ENCODE data around the gene RIBC2.

The RIBC2 gene

DNA sequence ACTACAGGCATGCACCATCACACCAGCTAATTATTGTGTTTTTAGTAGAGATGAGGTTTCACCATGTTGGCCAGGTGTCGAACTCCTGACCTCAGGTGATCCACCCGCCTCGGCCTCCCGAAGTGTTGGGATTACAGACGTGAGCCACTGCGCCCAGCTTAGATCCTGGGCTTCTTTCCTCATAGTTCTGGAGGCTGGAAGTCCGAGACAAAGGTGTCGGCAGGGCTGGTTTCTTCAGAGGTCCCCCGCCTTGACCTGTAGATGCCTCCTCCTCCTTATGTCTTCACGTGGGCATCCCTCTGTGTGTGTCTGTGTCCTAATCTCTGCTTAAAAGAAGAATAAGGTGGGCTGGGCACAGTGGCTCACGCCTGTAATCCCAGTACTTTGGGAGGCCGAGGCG is 45.0 kb downstream of the RIBC2 start:
- Histone ChIP-seq H3K27me3 (ENCODE audit: control insufficient read depth in 3 of 3, insufficient read depth in 3 of 3, low read depth in 1 of 3, low read length in 3 of 3) (peaks cover 0 to 28% (median 0%) of the 10 kb centered on the region in 3 experiments), H3K4me1 (ENCODE audit: control insufficient read depth in 2 of 2, insufficient read depth in 1 of 2, low read depth in 1 of 2, low read length in 2 of 2) (peaks cover 0 to 2% of the 10 kb centered on the region in 2 donors), H2BK5ac (ENCODE audit: low read length) (no peak overlapping the region), H3K4me3 (ENCODE audit: low read length in 2 of 2) (no peak overlapping the region), H4K91ac (ENCODE audit: low read depth, low read length, poor library complexity) (no peak overlapping the region), H3K14ac (ENCODE audit: low read length) (no peak overlapping the region), H3K4me2 (ENCODE audit: insufficient read depth, low read length, poor library complexity, severe bottlenecking) (no peak overlapping the region), H4K8ac (ENCODE audit: low read depth, low read length) (no peak overlapping the region), H2AFZ (ENCODE audit: low read length) (no peak overlapping the region), H3K9ac (ENCODE audit: low read depth, low read length, poor library complexity) (no peak overlapping the region), H2AK5ac (ENCODE audit: low read depth, low read length) (no peak overlapping the region), H2BK15ac (ENCODE audit: low read length) (no peak overlapping the region), H3K4ac (ENCODE audit: low read length) (no peak overlapping the region), H3K27ac (replicated peaks; ENCODE audit: low read length) (no peak overlapping the region), H3K79me1 (ENCODE audit: low read depth, low read length) (no peaks in the 10 kb centered on the region), H2BK12ac (ENCODE audit: low read length) (no peak overlapping the region), H3K18ac (ENCODE audit: low read length) (no peak overlapping the region), H2BK120ac (ENCODE audit: low read depth, low read length) (no peak overlapping the region), H3K36me3 (replicated peaks in 1 of 2; ENCODE audit: control insufficient read depth in 2 of 2, insufficient read depth in 2 of 2, low read length in 2 of 2) (no peaks in the 10 kb centered on the region), H3K23ac (ENCODE audit: low read depth, low read length, poor library complexity) (no peak overlapping the region), H3K9me3 (replicated peaks in 1 of 2; ENCODE audit: control insufficient read depth in 2 of 2, insufficient read depth in 1 of 2, low read depth in 1 of 2, low read length in 2 of 2) (no peaks in the 10 kb centered on the region)
- DNase-seq (ENCODE audit: low spot score), result no peak
- WGBS, 2 donors (ENCODE audit: extremely low coverage in 2 of 2, insufficient read length in 2 of 2, insufficient replicate concordance in 1 of 2), result no CpG with 5 or more reads among the region's 13 CpGs

DNA sequence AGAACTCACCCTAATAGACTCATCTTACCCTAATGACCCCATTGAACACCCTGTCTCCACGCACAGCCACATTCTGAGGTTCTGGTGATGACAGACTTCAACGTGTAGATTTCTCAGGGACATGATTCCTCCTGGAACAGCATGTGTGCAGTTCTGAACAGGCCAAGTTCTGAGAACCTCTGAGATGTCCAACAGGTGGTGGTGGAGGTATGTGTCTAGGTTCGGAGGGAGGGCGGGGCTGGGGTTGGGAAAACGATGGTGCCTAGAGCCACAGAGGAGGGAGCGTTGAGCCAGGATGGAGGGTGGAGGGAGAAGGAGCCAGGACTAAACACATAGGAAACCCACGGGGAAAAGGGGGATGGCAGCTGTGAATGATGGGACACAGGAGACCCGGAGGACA is 45.7 kb downstream of the RIBC2 start:
- Histone ChIP-seq H2BK15ac (ENCODE audit: low read length) (no peak overlapping the region), H2AFZ (ENCODE audit: low read length) (no peak overlapping the region), H3K4me1 (ENCODE audit: control insufficient read depth in 2 of 2, insufficient read depth in 1 of 2, low read depth in 1 of 2, low read length in 2 of 2) (peaks cover 0 to 2% of the 10 kb centered on the region in 2 donors), H3K79me1 (ENCODE audit: low read depth, low read length) (no peaks in the 10 kb centered on the region), H3K4ac (ENCODE audit: low read length) (no peak overlapping the region), H2AK5ac (ENCODE audit: low read depth, low read length) (no peak overlapping the region), H3K4me2 (ENCODE audit: insufficient read depth, low read length, poor library complexity, severe bottlenecking) (no peak overlapping the region), H3K27me3 (ENCODE audit: control insufficient read depth in 3 of 3, insufficient read depth in 3 of 3, low read depth in 1 of 3, low read length in 3 of 3) (peaks cover 0 to 21% (median 0%) of the 10 kb centered on the region in 3 experiments), H2BK5ac (ENCODE audit: low read length) (no peak overlapping the region), H4K8ac (ENCODE audit: low read depth, low read length) (no peak overlapping the region), H4K91ac (ENCODE audit: low read depth, low read length, poor library complexity) (no peak overlapping the region), H3K18ac (ENCODE audit: low read length) (no peak overlapping the region), H3K14ac (ENCODE audit: low read length) (no peak overlapping the region), H2BK120ac (ENCODE audit: low read depth, low read length) (no peak overlapping the region), H3K9ac (ENCODE audit: low read depth, low read length, poor library complexity) (no peak overlapping the region), H3K4me3 (ENCODE audit: low read length in 2 of 2) (no peak overlapping the region), H3K23ac (ENCODE audit: low read depth, low read length, poor library complexity) (no peak overlapping the region), H2BK12ac (ENCODE audit: low read length) (no peak overlapping the region), H3K36me3 (replicated peaks in 1 of 2; ENCODE audit: control insufficient read depth in 2 of 2, insufficient read depth in 2 of 2, low read length in 2 of 2) (no peaks in the 10 kb centered on the region), H3K9me3 (replicated peaks in 1 of 2; ENCODE audit: control insufficient read depth in 2 of 2, insufficient read depth in 1 of 2, low read depth in 1 of 2, low read length in 2 of 2) (peaks cover 0 to 4% of the 10 kb centered on the region in 2 donors), H3K27ac (replicated peaks; ENCODE audit: low read length) (no peak overlapping the region)
- DNase-seq (ENCODE audit: low spot score), result no peak
- WGBS, 2 donors (ENCODE audit: extremely low coverage in 2 of 2, insufficient read length in 2 of 2, insufficient replicate concordance in 1 of 2), result no CpG with 5 or more reads among the region's 8 CpGs

DNA sequence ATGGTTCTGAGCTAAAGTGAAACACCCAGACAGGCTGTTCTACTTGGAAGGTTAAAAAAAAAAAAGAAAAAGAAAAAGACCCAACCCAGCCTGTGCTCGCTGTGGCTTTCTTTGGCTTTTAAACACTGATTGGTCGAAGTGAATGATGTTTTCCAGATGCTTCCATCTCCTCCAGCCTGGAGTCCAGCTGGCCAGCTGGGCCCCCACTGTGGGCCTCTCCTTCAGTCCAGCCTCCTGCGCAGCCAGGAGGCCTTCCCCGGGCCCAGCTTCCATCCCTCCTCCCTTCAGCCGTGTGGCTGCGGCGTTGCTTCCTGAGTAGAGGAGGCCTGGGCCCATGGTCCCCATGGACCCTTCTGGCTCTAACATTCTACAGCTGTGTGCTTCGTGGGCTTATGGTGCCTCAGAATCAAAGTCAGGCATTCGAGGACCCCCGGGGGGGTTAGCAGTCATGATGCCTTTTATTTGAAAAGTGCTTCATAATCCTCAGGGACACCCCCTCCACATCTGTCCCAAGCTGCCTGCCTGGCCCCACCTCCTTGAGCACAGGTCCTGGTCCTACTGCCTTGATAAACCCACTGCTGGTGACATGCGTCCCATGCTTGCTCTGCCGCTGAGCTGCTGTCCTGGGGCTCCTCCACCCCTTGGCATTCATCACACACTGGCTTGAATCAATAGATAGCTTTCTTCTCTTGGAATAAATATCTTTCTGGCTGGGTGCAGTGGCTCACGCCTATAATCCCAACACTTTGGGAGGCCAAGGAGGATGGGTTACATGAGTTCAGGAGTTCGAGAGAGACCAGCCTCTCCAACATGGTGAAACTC is 47.0 kb downstream of the RIBC2 start:
- no peak overlapping the region for H3K4me2 ChIP-seq (ENCODE audit: insufficient read depth, low read length, poor library complexity, severe bottlenecking)
- no peak overlapping the region for H3K27ac ChIP-seq (replicated peaks; ENCODE audit: low read length)
- no peak overlapping the region for H2BK15ac ChIP-seq (ENCODE audit: low read length)
- peaks cover 0 to 2% of the 10 kb centered on the region in 2 donors for H3K4me1 ChIP-seq (ENCODE audit: control insufficient read depth in 2 of 2, insufficient read depth in 1 of 2, low read depth in 1 of 2, low read length in 2 of 2)
- H3K14ac ChIP-seq (ENCODE audit: low read length), result no peak overlapping the region
- H2AFZ ChIP-seq (ENCODE audit: low read length), result no peak overlapping the region
- H3K4me3 ChIP-seq (ENCODE audit: low read length in 2 of 2), result no peak overlapping the region
- no CpG with 5 or more reads among the region's 14 CpGs for WGBS, 2 donors (ENCODE audit: extremely low coverage in 2 of 2, insufficient read length in 2 of 2, insufficient replicate concordance in 1 of 2)
- no peak overlapping the region for H2BK5ac ChIP-seq (ENCODE audit: low read length)
- no peak overlapping the region for H2AK5ac ChIP-seq (ENCODE audit: low read depth, low read length)
- H3K23ac ChIP-seq (ENCODE audit: low read depth, low read length, poor library complexity), result no peak overlapping the region
- no peak overlapping the region for H4K91ac ChIP-seq (ENCODE audit: low read depth, low read length, poor library complexity)
- no peak overlapping the region for H4K8ac ChIP-seq (ENCODE audit: low read depth, low read length)
- H3K27me3 ChIP-seq (ENCODE audit: control insufficient read depth in 3 of 3, insufficient read depth in 3 of 3, low read depth in 1 of 3, low read length in 3 of 3), result peaks cover 0 to 8% (median 0%) of the 10 kb centered on the region in 3 experiments
- no peaks in the 10 kb centered on the region for H3K36me3 ChIP-seq (replicated peaks in 1 of 2; ENCODE audit: control insufficient read depth in 2 of 2, insufficient read depth in 2 of 2, low read length in 2 of 2)
- H2BK12ac ChIP-seq (ENCODE audit: low read length), result peak overlapping the region; percentile 14
- no peak overlapping the region for H2BK120ac ChIP-seq (ENCODE audit: low read depth, low read length)
- H3K18ac ChIP-seq (ENCODE audit: low read length), result peak overlapping the region; percentile 52
- H3K4ac ChIP-seq (ENCODE audit: low read length), result no peak overlapping the region
- no peak overlapping the region for H3K9ac ChIP-seq (ENCODE audit: low read depth, low read length, poor library complexity)
- no peak for DNase-seq (ENCODE audit: low spot score)
- H3K9me3 ChIP-seq (replicated peaks in 1 of 2; ENCODE audit: control insufficient read depth in 2 of 2, insufficient read depth in 1 of 2, low read depth in 1 of 2, low read length in 2 of 2), result peaks cover 0 to 4% of the 10 kb centered on the region in 2 donors
- H3K79me1 ChIP-seq (ENCODE audit: low read depth, low read length), result no peaks in the 10 kb centered on the region

DNA sequence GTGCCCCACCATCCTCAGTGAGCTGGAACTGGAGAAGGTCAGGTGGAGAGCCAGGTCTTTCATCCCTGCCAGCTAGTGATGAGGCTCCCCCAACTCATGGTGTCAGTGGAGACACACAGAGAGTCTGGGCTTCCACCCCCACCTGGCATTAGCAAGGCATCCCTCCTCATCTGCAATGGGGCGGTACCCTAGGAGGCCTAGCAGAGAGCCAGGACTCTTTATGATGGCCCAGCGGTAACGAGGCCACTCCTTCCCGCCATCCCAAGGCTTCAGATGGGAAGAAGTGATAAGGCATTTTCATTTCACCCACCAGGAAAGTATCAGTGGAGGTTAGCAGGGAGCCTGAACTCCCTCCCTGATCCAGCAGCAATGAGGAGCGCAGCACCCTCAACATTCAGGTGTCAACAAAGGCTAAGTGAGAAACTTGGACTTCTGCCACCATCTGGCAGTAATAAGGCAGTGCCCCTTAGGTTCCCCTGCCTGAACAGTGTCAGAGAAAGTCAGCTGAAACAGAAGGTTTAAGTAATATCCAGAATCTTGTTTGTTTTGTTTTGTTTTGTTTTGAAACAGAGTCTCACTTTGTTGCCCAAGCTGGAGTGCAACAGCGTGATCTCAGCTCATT is 48.7 kb downstream of the RIBC2 start:
- peaks cover 0 to 4% of the 10 kb centered on the region in 2 donors for H3K9me3 ChIP-seq (replicated peaks in 1 of 2; ENCODE audit: control insufficient read depth in 2 of 2, insufficient read depth in 1 of 2, low read depth in 1 of 2, low read length in 2 of 2)
- no peak overlapping the region for H3K27ac ChIP-seq (replicated peaks; ENCODE audit: low read length)
- H3K27me3 ChIP-seq (ENCODE audit: control insufficient read depth in 3 of 3, insufficient read depth in 3 of 3, low read depth in 1 of 3, low read length in 3 of 3), result peaks cover 0 to 3% (median 0%) of the 10 kb centered on the region in 3 experiments
- no peak overlapping the region for H3K4me3 ChIP-seq (ENCODE audit: low read length in 2 of 2)
- no peak overlapping the region for H2AK5ac ChIP-seq (ENCODE audit: low read depth, low read length)
- H3K4me1 ChIP-seq (ENCODE audit: control insufficient read depth in 2 of 2, insufficient read depth in 1 of 2, low read depth in 1 of 2, low read length in 2 of 2), result peaks cover 0 to 2% of the 10 kb centered on the region in 2 donors
- no peak overlapping the region for H3K14ac ChIP-seq (ENCODE audit: low read length)
- H2BK5ac ChIP-seq (ENCODE audit: low read length), result no peak overlapping the region
- H2AFZ ChIP-seq (ENCODE audit: low read length), result no peak overlapping the region
- no peaks in the 10 kb centered on the region for H3K36me3 ChIP-seq (replicated peaks in 1 of 2; ENCODE audit: control insufficient read depth in 2 of 2, insufficient read depth in 2 of 2, low read length in 2 of 2)
- no peak overlapping the region for H3K4me2 ChIP-seq (ENCODE audit: insufficient read depth, low read length, poor library complexity, severe bottlenecking)
- no peak overlapping the region for H3K4ac ChIP-seq (ENCODE audit: low read length)
- no peak for DNase-seq (ENCODE audit: low spot score)
- no peak overlapping the region for H4K8ac ChIP-seq (ENCODE audit: low read depth, low read length)
- no peak overlapping the region for H2BK120ac ChIP-seq (ENCODE audit: low read depth, low read length)
- H3K18ac ChIP-seq (ENCODE audit: low read length), result peak overlapping the region; percentile 8
- H3K79me1 ChIP-seq (ENCODE audit: low read depth, low read length), result no peaks in the 10 kb centered on the region
- no peak overlapping the region for H3K9ac ChIP-seq (ENCODE audit: low read depth, low read length, poor library complexity)
- no peak overlapping the region for H4K91ac ChIP-seq (ENCODE audit: low read depth, low read length, poor library complexity)
- H3K23ac ChIP-seq (ENCODE audit: low read depth, low read length, poor library complexity), result no peak overlapping the region
- WGBS, 2 donors (ENCODE audit: extremely low coverage in 2 of 2, insufficient read length in 2 of 2, insufficient replicate concordance in 1 of 2), result no CpG with 5 or more reads among the region's 6 CpGs
- H2BK12ac ChIP-seq (ENCODE audit: low read length), result no peak overlapping the region
- no peak overlapping the region for H2BK15ac ChIP-seq (ENCODE audit: low read length)

Data from neuronal stem cell (in vitro differentiated cells).